Measurements from ENCODE around the gene RALGAPA2. TPM values are rescaled to one million over a fixed set of nuclear protein-coding genes. Genes with fewer than 3 reads are reported as not detected.
"Not testable (repeated sequence)": the region's sequence is repeated elsewhere in the genome, so short reads cannot be mapped to it uniquely, and the experiment has no call there.

Gene RALGAPA2
- total RNA-seq, 1 experiment from 2014 or later = 3.7 TPM

DNA sequence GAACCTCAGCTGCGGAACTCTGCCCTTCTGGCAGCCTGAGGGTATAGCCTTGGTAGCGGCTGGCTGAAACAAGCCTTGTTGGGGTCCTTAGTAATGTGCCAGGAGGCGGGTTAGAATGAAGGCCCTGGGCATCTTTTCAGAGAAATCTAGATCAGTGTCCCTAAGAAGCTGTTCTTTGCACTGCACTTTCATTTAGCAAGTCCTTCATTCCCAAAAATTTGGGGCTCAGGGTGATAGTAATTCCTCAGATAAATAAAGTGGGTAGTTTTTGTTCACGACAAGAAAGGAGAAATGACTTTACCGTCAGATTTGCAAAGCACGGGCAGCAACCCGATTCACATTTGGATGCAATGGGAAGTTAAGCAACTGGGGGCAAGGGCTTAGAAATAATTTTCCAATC, 341.4 kb downstream of the RALGAPA2 start:
- no peak for DNase-seq (ENCODE audit: low read depth)

DNA sequence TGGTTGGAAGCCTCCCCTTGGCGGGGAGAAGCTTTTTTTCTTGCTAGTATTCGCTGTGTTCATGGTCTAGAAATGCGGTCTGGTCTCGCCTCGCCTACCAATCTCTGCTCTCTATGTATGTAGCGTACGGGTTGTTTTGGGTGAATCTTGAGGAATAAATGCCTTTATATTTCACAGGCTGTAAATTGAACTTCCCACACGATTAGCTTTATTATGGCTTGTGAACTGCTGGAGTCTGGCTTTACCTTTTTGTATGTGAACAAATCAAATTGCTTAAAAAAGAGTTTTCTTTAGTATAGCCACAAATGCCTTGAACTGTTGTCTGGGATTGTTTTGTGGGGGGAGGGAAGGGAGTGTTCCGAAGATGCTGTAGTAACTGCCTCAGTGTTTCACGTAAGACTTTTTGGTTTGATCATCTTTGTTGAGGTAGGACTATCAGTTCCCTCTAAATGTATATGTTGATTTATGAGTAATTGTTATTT, 342.3 kb downstream of the RALGAPA2 start:
- no peak for DNase-seq (ENCODE audit: low read depth)

DNA sequence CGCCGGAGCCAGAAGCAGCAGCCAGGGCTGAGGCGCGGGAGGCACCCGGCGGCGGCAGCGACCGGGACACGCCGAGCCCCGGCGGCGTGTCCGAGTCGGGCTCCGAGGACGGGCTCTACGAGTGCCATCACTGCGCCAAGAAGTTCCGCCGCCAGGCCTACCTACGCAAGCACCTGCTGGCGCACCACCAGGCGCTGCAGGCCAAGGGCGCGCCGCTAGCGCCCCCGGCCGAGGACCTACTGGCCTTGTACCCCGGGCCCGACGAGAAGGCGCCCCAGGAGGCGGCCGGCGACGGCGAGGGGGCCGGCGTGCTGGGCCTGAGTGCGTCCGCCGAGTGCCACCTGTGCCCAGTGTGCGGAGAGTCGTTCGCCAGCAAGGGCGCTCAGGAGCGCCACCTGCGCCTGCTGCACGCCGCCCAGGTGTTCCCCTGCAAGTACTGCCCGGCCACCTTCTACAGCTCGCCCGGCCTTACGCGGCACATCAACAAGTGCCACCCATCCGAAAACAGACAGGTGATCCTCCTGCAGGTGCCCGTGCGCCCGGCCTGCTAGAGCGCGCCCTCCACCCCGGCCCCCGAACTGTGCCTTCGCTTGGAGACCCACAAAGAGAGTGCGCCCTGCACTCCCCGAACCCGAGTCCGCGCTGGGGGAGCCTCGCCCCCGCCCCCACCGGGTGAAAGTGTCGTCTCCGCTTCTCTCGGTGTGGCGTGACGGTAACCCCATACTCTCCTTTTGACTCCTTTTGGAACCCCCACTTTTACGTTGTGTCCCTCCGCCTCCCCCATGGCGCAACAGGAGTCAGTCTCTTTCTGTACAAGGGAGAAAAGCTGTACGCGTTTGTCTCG, 343.0 kb downstream of the RALGAPA2 start:
- no peak for DNase-seq (ENCODE audit: low read depth)

DNA sequence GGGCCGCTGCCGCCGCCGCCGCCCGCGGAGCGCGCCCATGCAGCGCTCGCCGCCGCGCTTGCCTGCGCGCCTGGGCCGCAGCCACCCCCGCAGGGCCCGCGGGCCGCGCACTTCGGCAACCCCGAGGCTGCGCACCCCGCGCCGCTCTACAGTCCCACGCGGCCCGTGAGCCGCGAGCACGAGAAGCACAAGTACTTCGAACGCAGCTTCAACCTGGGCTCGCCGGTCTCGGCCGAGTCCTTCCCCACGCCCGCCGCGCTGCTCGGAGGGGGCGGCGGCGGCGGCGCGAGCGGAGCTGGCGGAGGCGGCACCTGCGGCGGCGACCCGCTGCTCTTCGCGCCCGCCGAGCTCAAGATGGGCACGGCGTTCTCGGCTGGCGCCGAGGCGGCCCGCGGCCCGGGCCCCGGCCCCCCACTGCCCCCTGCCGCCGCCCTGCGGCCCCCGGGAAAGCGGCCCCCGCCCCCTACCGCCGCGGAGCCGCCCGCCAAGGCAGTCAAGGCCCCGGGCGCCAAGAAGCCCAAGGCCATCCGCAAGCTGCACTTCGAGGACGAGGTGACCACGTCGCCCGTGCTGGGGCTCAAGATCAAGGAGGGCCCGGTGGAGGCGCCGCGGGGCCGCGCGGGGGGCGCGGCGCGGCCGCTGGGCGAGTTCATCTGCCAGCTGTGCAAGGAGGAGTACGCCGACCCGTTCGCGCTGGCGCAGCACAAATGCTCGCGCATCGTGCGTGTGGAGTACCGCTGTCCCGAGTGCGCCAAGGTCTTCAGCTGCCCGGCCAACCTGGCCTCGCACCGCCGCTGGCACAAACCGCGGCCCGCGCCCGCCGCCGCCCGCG, 343.8 kb downstream of the RALGAPA2 start:
- no peak for DNase-seq (ENCODE audit: low read depth)

DNA sequence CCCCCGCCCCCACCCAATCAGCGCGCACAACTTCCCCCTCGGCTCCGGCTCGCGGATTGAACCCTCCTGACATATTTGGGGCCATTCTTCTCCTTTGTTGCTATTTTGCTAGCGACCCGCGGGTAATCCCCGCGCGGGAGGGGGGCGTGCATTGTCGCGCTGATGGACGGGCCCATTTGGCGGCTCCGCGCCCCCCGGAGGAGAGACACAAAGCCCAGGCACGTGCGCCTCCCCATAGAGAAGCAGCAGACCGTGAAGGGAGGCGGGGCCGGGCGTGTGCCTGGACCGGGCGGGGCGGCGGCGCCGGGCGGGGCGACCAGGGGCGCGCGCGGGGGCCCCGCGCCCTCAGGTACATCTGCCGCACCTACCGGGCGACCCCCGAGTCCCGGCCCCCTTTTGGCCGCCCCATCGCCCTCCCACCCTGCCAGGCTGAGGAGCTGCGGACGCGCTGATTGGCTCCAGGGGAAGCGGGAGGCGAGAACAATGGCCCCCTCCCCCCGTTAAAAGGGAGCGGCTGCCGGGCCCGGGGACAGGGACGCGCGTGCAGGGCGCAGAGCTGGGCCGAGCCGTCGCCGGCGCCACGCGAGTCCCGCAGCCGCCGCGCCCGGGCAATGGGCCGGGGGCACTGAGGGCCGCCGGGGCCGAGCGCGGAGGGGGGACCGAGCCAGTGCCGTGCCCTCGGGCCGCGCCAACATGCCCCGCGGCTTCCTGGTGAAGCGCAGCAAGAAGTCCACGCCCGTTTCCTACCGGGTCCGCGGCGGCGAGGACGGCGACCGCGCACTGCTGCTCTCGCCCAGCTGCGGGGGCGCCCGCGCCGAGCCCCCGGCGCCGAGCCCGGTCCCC, 344.6 kb downstream of the RALGAPA2 start, which contains the start of gene INSM1:
Gene INSM1 (plus strand): TSS at position 530 of the 843 bp plus-strand sequence. CDS start 164 bp downstream, at position 694.
- DNase-seq (ENCODE audit: low read depth) = no peak

DNA sequence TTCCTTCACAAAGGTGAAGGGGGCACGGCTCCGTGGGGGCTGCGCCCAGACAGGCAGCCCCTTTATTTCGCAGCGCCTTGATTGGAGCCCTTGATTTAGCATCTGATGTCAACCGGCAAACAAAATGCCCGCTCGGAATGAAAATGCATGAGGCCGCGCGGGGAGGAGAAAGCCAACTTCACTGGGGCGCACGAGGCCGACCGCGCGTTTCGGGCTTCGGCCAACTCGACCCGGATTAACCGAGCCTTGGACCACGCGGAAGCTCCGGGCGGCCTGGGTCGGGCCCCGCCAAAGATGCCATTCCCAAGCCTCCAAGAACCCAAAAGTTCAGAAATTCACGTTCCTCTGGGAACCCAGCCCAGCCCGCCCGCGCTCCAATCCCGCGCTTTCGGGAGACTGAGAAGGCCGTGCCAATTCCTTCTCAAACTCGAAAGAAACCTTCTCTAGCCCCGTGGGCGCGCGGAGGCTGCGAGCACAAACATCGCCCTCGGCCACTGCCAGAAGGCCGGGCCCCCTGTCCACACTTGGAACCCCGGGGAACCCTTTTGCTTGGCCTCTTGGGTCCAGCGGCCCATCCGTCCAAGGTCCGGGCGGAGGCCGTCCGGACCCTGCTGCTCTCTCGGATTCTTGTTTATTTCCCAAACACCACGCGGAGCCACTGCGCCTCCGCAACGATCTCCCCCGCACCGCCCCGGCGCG, 345.4 kb downstream of the RALGAPA2 start:
- no peak for DNase-seq (ENCODE audit: low read depth)

DNA sequence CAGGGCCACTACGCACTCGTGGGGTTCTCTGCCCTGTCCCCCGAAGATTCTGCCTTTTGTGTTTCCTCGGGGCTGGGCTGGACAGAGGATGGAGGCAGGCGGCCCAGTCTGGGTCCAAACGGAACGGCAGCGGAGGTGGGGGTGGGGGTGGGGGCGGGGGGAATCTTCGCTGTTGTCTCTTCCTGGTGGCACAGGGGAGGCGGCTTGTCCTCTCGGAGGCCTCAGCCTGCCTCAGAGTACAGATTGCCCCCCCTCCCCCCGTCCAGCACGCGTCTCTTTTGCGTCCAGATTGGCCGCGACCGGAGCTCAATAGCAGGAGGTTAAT, 345.9 kb downstream of the RALGAPA2 start:
- no peak for DNase-seq (ENCODE audit: low read depth)

DNA sequence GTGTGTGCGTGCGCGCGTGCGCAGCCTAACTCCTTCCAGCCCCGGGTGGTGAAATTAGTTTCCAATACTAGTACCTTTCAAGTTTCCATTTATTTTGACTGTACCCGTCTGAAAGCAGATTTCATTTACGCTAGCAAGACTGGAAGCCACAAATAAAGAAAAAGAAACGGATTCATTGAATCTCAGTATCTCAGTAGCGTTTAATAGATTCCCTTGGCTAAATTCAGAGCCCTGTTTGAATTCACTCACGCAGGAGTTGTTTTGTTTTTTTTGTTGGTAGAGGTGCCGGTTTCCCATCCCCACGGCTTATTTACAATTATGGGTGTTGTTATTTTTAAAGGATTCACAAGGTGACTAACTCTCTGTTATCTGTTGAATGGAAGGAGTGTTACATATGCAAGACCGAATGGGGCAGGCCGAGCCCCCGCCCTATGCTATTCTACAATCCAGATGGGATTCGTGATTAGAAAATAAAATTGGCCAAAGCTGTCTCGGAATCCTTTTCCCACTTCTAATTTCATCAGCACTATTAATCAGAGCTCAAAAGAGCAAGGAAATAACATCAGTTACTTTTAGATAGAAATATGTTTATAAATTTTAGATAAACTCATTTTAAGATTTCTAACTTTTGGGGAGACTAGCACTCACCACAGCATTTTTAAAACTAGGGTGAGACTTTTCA, 346.8 kb downstream of the RALGAPA2 start:
- DNase-seq (ENCODE audit: low read depth) = no peak

DNA sequence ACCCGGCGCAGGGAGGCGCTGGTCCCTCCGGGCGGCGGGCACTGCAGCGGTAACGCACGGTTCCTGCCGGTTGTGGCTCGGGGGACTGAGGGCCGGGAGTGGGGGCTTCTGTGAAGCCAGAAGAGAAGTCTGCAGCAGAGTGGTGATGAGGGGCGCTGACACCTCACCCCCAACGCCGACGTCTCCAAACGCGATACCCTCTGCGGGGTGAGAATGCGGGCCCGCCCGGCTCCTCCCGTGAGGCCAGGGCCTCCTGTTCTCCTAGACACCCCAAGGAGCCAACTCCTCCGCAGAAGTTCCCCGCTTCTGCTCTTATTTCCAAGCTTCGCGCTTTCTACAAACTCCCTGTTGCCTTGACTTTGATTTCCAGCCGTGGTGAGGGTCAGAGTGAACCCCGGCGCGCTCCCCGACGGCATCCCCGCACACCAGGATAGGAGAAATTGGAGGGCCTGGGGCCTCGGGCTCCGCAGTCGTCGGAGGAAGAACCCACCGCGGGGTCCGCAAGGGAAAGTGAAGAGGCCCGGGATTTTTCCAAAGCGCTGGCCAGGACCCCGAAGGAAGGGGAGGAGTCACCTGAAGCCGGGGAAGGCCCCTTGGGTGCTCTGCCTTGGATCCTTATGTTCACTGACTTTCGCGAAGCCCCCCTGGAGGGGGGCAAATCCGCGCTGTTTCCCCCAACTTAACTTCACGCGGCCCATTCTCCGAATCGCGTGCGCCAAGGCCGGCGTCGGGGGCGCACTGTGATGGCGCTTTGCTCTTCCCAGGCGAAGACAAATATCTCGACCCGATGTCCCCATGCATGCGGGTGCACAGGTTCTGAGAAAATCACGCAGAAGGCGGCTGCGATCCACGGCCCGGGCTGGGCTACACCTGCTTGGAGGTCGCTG, 347.6 kb downstream of the RALGAPA2 start:
- DNase-seq (ENCODE audit: low read depth) = no peak

DNA sequence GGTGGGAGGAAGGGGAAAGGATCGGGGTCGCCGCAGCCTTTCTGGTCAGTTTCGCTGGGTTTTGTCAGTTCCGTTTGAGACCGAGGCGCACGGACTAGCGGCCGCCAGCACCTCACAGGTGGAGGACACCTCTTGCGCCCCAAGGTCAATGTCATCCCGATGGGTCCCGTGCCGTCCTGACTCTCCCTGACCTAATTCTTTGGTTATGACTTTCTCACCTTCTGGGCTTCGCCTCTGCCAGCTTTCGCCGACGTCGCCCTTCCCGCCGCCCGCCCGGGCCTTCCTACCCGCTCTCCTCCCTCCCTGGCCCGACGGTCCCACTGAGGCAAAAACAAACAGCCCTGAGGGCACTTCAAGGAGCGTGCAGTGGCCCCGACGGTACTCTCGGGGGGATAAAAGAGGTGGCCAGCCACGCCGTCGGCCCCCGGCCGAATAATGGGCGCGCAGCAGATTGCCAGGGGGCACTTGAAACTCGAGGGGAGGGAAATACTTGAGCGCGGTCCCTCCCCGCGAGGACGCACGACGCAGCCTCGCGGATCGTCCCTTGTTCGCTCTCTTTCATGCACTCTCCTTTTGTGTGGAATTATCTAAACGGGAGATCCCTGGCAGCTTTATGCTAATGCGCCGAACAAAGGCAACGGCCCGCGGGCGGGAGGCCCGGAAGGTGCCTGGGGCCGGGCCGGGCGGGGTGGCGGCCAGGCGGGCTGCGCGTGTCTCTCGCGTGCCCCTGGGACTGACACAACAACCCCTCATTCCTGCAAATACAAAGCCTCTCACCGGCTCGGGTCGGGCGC, 348.4 kb downstream of the RALGAPA2 start:
- no peak for DNase-seq (ENCODE audit: low read depth)

DNA sequence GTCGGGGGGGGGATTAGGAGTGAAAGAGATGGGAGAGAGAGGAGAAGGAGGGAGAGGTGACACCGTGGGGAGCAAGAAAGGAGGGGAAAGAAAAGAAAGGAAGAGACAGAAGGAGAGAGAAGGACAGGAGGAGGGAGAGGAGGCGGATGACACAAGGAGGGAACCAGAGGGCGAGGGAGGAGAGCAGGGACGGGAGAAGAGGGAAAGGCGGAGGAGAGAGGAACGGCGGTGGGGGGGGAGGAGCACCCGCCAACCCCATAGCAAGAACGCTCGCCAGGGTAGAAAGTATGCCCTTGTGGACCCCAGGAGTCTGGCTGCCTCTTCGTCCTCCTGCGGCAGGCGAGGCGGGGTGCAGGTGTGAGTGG, 349.0 kb downstream of the RALGAPA2 start:
- DNase-seq (ENCODE audit: low read depth) = no peak

DNA sequence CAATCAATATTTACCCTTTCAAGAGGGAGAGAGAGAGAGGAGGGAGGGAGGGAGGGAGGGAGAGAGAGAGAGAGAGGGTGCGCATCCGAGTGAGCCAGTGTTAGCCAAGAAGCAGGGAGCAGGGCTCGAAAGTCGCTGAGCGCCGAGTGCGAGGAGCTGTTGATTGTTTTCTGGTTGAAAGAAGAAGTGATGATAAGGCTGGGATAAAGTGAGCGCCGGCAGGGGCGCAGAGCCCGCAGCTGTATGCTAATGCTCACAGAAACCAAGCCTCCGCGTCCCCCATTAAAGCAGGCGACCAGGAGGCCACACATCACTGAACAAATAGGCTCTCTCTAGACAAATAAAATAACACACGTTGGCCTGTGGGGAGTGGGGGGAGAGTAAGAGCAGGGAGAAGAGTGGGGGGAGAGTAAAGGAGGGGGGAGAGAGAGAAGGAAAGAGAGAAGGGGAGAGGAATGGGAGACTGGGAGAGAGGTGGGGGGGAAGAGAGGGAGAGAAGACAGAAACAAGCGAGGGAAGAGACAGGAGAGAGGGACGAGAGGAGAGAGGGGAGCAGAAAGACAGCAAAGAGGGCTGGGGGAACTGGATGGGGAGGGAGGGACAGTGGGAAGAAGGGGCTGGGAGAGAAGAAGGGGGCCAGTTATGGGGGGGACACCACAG, 349.5 kb downstream of the RALGAPA2 start:
- no peak for DNase-seq (ENCODE audit: low read depth)

DNA sequence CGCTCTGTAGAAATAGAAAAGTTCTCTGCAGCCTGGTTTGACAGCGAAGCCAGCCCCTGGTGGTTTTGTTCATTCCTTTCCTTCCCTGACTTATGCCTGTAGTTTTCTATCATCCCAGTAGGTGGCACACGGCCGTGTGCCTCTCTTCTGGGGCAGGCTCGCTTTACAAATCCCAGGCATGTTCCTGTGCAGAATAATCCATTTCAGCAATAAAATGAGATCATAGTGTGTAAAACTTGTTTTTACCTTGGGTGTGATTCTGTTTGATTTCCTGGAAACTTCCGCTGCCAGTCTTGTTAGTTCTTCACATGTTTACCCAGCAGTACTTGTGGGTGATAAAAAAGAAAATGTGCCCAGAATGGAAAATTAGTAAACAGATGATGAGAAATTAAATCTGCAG, 352.0 kb downstream of the RALGAPA2 start:
- peak; percentile 64 for DNase-seq (ENCODE audit: low read depth)

DNA sequence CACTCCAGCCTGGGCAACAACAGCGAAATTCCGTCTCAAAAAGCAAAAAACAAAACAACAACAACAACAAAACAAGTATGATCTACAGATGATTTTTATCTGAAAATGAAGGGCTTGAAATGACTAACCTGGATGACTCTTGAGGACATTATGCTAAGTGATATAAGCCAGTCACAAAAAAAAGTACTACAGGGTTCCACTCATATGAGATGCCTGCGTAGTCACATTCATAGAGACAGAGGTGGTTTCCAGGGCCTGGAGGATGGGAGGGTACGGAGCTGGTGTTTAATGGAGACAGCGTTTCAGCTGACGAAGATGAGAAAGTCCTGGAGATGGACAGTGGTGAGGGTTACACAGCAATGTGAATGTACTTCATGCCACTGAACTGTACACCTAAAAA, 352.8 kb downstream of the RALGAPA2 start:
- DNase-seq (ENCODE audit: low read depth) = no peak

DNA sequence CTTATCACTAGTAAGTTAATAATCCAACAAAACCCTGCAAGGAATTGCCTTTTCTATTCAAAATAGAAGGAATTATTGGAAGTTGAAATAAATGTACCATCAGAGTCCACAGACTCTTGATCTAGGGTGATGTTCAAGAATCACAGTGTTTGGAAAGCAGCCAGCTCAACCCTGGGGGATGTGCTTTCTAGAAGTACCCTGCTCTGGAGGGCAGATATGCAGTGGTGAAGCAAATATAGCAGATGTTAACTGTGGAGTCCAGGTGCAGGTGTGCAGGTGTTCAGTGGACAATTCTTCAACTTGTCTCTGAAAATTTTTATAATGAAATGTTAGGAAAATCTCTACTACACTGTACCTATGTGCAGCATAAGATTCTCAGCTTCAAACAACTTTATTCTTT, 353.6 kb downstream of the RALGAPA2 start:
- DNase-seq (ENCODE audit: low read depth) = no peak

DNA sequence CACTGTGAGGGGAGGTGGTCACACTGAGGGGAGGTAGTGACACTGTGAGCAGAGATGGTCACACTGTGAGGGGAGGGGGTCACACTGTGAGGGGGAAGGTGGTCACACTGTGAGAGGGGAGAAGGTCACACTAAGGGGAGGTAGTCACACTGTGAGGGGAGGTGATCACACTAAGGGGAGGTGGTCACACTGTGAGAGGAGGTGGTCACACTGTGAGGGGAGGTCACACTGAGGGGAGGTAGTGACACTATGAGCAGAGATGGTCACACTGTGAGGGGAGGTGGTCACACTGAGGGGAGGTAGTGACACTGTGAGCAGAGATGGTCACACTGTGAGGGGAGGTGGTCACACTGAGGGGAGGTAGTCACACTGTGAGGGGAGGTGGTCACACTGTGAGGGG, 356.9 kb downstream of the RALGAPA2 start:
- not testable (repeated sequence) for DNase-seq (ENCODE audit: low read depth)

DNA sequence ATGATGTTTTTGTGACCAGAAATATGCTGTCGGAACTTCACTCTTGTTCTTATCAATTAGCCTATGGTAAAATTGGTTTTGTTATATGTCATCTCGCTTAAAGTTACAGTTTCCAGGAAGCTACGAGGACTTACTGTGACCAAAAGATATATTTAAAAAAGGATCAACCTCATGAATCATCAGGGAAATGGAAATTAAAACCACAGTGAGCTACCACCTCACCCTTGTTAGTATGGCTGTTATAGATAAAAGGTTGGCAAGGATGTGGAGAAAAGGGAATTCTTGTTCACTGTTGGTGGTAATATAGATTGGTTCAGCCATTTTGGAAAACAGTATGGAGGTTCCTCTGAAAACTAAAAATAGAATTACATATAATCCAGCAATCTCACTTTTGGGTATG, 358.9 kb downstream of the RALGAPA2 start:
- peak; percentile 23 for DNase-seq (ENCODE audit: low read depth)

DNA sequence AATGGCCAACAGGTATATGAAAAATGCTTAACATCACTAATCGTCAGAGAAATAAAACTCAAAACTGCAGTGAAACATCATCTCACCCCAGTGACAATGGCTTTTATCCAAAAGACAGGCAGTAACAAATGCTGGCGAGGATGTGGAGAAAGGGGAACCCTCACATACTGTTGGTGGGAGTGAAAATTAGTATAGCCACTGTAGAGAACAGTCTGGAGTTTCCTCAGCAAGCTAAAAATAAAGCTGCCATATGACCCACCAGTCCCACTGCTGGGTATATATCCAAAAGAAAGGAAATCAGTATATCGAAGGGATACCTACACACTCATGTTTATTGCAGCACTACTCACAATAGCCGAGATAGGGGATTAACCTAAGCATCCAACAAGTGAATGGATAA, 368.0 kb downstream of the RALGAPA2 start:
- no peak for DNase-seq (ENCODE audit: low read depth)
